Activated CD4-positive, alpha-beta T cell treated with anti-CD3 and anti-CD28 coated beads, Interleukin-2, amount 50 U/mL, for 1 hour (primary cell): Measurements from ENCODE around the gene ZNF337.
"Not testable (repeated sequence)": the region's sequence is repeated elsewhere in the genome, so short reads cannot be mapped to it uniquely, and the experiment has no call there.

Source experiments
- DNase-seq: peaks from one replicate; pipeline ENCODE4 v3.0.0-alpha.2; 2020

ZNF337 gene

DNA sequence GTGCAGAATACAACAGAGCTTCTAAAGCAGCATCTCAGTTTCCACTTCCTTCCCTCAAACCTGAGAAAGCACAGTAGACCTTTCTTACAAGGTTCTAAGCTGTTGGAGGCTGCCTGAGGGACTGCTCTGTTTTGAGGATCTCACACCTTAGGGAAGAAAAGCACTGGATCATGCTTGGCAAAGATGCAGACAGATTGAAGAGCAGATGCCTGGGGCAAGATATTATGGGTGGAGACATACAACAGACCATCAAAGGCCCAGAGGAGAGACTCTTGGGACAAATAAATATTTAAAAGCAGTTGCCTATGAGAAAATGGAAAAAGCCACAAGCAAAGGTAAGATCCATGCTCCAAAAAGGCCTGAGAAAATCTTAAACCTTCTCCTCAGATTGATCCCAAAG is 6.2 kb downstream of the ZNF337 start:
- DNase-seq = no peak

DNA sequence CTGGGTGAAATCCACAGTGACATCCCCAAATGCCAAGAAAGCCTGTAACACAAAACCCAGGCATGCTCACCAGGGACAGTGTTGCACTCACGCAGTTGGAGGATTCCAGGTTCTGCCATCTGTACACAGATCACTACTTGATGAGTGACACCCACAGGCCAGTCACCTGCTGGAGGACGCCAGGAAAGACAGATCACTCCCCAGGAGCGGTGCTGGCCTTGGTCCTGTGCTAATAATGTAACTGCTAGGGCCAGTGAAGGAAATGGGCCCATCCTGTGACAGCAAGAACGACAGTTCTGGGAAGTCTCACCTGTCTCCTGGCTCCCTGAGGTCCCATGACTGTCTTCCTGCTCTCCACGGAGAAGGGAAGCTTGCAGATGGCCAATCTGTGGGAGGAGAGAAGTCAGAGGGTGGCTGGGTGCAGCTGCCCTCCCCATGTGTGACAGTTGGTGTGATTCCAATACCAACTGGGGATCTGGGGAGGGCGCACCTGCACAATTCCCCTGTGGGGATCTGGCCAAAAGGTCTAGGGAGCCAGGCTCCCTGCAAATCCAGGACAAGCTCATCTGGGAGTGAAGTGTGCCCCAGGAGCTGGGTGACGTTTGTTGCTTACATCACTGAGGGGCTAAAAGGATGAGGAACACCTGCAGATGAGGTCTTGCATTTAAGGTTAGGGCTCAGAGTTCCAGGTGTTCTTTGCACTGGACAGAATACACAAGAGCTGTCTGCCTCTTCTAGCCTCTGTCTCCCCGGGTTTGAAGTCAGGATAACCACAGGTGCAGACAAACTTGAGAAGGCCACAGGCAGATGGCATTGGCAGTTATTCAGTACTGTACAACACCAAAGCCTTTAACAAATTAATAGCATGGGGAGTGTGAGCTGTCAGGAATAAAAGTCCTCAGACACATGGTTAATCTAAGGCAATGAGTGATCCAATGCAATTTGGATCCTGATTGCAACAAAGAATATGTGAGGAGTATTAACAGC is 10.3 kb downstream of the ZNF337 start:
- no peak for DNase-seq

DNA sequence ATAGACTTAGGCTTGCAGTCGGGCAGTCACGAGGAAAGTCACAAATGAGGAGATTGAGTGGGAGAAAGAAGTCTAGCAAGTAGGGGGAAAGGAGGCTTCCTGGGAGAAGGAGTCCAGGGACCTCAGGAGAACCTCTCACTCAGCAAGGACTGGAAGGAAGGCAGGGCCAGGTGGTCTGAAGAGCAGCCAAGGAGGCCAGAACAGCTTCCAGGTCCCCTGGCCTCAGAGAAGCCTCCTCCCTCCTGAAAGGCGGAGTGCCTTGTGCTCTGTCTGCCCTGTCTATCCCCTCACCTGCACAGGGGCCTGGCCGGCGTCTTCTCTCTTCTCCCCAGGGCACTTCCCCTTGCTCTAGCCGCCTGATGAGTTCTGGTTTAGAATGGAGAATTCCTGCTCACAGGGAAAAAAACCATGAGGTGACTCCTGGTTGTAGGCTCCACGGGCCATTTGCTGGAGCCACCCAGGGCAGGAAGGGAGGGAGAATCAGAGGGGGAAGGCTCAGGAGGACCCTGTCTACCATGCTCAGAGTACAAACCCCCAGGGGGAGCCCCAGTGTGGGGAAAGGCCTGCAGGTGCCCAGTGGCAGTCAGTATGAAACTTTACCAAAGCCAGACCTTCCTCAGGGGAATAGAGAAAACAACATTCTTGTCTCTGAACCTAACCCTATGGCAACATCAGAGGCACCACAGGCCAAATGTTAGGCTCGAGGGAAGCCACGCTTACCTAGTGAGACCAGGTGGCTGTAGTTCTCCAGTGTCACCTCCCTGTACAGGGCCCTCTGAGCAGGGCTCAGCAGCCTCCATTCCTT is 11.2 kb downstream of the ZNF337 start:
- no peak for DNase-seq

DNA sequence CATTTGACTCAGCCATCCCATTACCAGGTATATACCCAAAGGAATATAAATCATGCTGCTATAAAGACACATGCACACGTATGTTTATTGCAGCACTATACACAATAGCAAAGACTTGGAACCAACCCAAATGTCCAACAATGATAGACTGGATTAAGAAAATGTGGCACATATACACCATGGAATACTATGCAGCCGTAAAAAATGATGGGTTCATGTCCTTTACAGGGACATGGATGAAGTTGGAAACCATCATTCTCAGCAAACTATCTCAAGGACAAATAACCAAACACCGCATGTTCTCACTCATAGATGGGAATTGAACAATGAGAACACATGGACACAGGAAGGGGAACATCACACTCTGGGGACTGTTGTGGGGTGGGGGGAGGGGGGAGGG is 12.8 kb downstream of the ZNF337 start:
- DNase-seq = not testable (repeated sequence)

DNA sequence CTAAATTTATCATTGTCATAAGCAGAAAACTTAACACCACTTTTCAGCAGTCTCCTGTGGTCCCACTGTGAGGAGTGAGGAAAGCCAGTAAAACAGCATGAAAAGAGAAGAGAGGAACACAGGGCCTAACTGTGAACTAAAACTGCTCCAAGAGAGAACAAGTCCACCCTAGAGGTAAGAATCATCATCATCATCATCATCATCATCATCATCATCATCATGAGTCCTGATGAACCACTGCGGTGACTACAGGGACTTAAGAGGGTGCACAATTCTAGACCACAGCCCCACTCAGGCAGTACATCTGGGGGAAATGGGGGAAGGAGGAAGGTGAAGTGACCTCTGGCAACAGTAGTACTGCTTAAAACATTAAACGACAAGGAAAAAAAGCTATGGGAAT is 13.6 kb downstream of the ZNF337 start:
- DNase-seq = no peak

DNA sequence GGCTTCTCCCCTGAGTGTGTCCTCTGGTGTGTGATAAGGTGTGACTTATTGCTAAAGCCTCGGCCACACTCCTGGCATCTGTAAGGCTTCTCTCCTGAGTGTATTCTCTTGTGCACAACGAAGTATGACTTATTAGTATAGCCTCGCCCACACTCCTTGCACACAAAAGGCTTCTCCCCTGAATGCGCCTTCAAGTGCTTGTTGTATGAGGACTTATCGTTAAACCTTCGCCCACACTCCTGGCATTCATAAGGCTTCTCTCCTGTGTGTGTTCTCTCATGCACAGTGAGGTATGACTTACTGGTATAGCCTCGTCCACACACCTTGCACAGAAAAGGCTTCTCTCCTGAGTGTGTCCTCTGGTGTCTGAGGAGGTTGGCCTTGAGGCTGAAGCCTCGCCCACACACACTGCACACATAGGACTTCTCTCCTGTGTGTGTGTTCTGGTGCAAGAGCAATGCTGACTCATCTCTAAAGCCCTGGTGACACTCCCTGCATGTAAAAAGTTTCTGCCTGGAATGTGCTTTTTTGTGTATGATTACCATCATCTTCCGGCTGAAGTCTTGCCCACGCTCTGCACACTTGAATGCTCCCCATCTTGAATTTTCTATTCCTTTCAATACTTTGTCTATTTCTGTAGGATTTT is 20.4 kb downstream of the ZNF337 start:
- DNase-seq = no peak

DNA sequence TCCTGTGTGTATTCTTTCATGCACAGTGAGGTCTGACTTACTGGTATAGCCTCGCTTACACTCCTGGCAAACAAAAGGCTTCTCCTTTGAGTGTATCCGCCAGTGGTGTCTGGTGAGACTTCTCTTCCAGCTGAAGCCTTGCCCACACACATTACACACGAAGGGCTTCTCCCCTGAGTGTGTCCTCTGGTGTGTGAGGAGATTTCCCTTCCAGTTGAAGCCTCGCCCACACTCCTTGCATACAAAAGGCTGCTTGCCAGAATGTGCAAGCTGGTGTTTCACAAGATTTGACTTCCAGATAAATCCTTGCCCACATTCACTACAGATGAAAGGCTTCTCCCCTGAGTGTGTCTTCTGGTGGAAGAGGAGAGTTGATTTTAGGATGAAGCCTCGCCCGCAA is 21.5 kb downstream of the ZNF337 start:
- no peak for DNase-seq

DNA sequence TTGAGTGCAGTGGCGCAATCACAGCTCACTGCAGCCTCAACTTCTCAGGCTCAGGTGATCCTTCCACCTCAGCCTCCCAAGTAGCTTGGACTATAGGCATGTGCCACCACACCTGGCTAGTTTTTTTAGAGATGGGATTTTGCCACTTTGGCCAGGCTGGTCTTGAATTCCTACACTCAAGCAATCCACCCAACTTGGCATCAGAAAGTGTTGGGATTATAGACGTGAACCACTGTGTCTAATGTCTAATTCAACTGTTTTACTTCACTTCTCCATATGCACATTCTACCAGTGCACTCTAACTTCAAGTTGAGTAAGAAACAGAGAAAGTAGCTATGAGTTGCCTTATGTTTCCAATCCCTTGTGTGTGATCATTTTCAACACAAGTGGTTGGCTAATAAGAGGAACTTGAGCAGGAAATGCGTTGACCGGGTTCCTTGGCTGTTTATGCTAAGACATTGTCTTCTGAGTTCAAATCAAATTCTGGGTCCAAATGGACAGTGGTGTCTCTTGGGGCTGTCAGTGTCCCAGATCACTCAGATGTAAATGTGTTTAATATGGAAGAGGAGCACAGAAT is 23.9 kb downstream of the ZNF337 start:
- DNase-seq = no peak

DNA sequence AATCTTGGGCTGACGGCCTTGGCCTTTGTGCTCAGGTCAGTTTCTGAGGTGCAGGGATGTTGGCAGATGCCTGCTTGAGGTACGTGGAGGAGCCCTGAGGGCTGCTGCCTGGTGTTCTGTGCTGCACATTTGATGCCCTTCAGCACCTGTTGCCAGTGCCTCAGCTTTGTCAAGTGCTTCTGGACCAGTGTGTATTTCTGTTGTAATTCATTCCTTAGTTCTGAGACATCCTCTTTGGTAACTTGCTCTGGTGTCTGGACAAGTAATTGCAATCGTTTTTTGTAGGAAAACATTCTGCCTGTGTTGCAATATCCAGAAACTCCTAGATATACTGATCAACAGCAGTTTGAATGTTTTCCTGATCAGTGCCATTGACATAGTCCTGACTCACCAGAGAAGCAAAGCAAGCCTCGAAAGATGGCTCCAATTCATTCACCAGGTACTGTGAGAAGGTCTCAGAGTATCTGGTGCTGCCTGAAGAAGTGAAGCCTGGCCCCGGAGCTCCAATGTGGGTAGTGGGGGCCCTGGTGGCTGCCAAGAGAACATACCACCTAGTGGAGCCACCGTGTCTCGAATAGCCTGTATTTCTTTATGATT is 26.7 kb downstream of the ZNF337 start:
- no peak for DNase-seq

DNA sequence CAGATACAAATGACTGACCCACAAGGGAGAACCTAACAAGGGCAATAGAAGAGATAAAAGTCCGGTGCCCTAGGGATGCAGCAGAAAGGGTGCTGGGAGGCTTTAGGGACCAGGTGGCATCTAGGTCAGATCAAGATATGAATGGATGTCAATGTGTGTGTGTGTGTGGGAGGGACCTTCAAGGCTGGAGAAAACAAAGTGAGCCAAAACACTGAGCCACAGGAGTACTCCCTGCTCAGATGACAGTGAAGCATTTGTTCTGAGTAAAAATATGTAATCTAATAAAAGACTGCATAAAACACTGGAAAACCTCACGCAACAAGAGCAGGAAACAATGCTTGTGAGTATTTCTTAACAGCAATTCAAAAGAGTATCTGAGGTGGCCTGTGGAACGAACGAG is 28.2 kb downstream of the ZNF337 start:
- DNase-seq = no peak

DNA sequence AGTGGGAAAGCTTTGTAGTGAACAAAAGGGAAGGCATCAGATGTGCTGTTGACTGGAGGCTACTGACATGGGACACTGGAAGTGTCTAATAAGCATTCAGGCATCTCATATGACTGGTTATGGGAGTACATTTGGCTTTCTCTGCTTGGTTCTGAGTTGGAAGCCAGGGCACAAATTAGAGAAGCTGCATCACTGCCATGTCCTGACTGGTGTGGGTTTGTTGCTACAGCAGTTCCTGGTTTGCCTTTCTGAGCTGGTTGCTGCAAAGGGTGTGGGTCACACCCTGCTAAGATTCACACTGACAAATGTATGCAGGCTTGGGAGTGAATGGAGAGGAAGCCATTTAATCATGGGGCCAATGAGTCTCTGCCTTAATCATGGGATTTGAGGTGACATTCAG is 36.7 kb downstream of the ZNF337 start:
- no peak for DNase-seq

DNA sequence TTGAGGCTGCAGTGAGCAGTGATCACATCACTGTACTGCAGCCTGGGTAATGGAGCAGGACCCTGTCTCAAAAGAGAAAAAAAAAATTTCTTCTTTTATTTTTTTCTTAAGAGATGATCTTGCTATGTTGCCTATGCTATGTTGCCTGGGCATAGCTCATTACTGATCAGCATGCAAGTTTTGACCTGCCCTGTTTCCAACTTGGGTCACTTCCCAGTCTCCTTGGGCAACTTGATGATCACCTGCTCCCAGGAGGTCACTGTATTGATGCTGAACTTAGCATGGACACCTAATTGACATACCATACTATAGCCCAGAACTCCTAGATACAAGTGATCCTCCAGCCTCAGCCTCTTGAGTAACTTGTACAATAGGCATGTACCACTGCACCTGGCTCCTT is 42.2 kb downstream of the ZNF337 start:
- DNase-seq = no peak

DNA sequence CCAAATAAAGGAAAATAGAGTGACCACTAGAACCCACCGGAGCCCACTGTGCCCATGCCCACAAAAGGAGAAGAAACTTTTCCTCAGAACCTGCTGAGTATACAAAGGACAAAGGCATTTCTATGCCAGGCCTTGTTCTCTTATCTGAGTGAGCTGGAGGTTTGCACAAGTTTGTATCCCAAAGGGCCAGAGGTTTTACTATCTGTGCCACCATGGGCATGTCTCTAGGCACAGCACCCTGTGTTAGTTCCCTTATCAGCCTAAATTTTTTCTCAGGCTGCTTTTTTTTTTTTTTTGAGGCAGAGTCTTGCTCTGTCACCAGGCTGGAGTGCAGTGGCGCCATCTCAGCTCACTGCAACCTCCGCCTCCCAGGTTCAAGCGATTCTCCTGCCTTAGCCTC is 43.8 kb downstream of the ZNF337 start:
- not testable (repeated sequence) for DNase-seq

DNA sequence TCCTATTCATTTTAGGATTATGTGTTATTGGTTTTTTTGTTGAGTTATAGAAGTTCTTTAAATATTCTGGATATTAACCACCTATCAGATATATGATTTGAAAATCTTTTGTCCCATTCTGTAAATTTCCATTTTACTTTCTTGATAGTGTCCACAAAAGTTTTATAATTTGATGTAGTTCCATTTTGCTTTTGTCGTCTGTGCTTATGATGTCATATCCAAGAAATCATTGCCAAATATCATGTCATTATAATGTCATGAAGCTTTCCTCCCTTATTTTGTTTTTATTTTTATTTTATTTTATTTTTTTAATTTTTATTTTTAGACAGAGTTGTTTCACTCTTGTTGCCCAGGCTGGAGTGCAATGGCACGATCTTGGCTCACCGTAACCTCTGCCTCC is 51.8 kb downstream of the ZNF337 start:
- no peak for DNase-seq

DNA sequence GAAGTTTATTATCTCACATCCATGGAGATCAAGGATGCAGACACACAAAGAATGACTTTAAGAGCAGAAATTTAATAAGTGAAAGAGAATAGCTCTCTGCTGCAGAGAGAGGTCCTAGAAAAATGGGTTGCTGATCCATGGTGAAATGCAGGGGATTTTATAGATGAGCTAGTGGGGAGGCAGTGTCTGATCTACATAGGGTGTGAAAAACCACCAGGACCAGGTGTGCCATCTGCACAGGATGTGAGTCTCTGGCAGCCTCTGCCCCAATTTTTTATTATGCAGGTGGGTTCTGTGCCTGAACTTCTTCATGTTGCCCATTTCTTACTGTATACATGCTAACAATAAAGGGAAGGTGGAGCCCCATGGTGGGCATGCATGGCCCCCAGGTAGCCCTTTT is 52.9 kb downstream of the ZNF337 start:
- DNase-seq = no peak

DNA sequence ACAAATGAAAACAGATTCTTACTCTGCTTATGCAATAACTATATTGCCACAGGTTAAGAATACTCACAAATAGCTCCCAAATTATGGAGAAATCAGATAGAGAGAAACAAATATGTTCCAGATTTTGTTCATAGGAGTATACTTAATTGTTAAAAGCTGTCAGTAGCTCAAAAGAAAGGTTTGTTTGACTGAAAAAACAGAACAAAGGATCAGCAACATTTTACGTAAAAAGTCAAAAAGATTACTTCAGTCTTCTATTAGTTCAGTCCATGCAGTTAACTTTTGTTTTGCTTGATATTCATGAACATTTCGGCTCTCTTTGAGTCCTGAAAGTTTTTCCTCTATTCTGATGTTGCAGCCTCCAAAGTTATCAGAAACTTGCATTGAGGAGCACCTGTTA is 59.4 kb downstream of the ZNF337 start:
- DNase-seq = no peak

DNA sequence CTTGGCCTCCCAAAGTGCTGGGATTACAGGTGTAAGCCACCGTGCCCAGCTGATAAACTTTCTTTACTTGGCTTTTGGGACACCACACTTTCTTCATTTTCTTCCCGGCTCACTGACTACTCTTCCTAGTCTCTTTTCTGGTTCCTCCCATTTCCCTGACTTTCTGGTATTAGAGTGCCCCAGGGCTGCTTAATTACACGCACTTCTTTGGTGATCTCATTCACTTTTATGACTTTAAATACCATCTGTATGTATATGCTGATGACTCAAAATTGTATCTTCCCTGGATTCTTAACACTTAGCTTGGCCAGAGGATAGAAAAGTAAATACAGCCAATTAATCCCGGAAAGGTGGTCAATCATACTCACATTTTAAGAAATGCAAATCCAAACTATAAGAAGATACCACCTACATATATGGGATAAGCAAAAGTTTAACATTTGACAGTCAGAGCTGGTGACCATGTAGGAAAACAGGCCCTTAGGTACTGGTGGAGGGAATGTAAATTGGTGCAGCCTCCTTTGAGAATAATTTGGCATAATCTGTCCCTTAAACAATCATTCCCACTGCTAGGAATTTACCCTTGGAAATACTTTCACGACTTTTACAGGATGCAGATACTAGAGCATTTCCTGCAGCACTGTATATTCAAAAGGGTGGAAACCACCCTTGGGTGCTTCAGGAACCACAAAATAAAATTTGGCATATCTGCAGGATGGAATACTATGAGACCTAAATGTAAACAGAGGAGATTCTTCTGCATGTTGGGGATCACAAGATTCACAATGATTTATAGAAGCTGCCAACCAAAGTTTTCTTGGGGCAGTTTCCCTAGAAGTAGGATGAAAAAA is 63.5 kb downstream of the ZNF337 start:
- DNase-seq = no peak

DNA sequence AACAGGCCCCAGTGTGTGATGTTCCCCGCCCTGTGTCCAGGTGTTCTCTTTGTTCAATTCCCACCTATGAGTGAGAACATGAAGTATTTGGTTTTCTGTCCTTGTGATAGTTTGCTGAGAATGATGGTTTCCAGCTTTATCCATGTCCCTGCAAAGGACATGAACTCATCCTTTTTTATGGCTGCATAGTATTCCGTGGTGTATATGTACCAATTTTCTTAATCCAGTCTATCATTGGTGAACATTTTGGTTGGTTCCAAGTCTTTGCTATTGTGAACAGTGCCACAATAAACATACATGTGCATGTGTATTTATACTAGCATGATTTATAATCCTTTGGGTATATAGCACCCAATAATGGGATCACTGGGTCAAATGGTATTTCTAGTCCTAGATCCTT is 66.0 kb downstream of the ZNF337 start:
- DNase-seq = not testable (repeated sequence)

DNA sequence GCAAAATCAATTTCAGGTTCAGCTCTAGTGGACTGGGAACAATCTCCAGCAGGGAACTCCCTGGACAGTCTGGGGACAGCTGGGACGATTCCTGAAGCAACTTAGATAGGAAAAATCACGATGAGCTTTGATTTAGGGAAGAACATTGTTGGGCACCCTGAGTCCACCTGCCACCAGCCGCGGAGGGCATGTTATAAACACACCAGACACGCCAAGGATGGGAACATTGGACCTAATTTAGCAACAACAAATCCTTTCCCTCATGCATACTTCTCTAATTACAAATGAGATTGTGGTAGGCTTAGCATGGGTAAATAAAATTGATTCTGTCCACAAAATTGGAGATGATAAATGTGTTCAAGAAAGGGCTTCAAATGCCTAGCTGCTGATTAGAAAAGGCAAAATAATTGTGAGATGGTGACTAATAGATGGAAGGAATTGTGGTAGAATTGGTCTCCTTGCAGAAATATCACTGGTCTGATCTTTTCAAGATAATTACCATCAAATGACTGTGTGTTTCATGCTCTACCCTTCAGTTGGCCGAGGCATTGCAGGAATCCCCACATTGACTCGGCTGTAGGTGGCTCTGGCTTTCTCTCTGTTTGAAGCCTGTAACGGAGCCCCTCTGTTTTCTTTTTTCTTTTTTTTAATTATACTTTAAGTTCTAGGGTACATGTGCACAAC is 66.7 kb downstream of the ZNF337 start:
- no peak for DNase-seq

DNA sequence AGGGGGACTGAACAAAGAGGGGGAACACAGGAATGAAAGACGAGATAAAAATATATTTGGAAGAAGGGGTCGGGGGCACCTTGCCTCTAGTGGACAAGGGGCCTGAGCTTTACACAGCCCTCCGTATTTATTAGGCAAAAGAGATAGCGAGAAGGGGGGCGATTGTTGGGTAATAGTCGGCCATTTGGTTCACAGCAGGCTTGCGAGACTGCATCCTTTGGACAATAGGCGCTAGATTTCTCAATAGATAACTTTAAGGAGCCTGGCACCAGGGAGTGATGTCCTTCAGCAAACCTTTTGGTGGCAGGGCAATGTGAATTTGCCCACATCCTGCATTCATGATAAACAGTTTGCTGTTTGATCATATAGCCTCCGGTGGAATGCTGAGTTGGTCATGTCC is 69.9 kb downstream of the ZNF337 start:
- no peak for DNase-seq

DNA sequence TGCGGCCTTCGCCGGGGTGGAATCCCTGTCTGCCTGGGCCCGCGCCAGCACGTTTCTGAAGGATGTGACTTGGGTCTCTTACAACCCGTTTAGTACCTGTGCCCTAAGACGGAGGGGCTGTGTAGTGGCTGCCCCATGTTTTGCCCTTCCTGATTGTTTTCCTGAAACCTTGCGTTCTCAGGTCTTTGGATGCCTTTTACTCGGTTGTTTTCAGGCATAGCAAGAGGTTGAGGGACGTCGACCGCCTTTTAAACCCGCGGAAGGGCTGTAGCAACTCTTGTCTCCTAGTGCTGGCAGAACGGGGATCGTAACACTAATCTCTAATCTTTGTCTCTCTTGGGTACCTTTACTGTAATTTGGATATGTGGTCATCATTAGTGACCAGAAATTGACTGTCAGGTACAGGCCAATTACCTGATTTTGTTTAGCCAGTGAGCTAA is 72.1 kb downstream of the ZNF337 start:
- no peak for DNase-seq
